ENCODE data around the gene SFN.

Gene SFN

GRCh38 chr1:26858891-26859640 lies 3.9 kb upstream of the SFN start:
- peaks cover 9% of the 10 kb centered on the region for H3K4me1 ChIP-seq (ENCODE audit: insufficient read depth, low read length)
- H3K4me3 ChIP-seq (ENCODE audit: low read depth in 1 of 2, low read length in 2 of 2), result no peak overlapping the region
- H4K20me1 ChIP-seq (ENCODE audit: insufficient read depth, low read length), result no peaks in the 10 kb centered on the region
- no peaks in the 10 kb centered on the region for H3K9me3 ChIP-seq (ENCODE audit: insufficient read depth, low read length, severe bottlenecking)
- peaks cover 15% of the 10 kb centered on the region for H3K36me3 ChIP-seq (ENCODE audit: insufficient read depth, low read length)
- no peak overlapping the region for H3K27ac ChIP-seq (ENCODE audit: low read length)
- H3K27me3 ChIP-seq (ENCODE audit: insufficient read depth, low read length, poor library complexity), result no peaks in the 10 kb centered on the region
- no peak overlapping the region for H2AFZ ChIP-seq (ENCODE audit: low read depth, low read length)
- TF ChIP-seq, protein P1, sequence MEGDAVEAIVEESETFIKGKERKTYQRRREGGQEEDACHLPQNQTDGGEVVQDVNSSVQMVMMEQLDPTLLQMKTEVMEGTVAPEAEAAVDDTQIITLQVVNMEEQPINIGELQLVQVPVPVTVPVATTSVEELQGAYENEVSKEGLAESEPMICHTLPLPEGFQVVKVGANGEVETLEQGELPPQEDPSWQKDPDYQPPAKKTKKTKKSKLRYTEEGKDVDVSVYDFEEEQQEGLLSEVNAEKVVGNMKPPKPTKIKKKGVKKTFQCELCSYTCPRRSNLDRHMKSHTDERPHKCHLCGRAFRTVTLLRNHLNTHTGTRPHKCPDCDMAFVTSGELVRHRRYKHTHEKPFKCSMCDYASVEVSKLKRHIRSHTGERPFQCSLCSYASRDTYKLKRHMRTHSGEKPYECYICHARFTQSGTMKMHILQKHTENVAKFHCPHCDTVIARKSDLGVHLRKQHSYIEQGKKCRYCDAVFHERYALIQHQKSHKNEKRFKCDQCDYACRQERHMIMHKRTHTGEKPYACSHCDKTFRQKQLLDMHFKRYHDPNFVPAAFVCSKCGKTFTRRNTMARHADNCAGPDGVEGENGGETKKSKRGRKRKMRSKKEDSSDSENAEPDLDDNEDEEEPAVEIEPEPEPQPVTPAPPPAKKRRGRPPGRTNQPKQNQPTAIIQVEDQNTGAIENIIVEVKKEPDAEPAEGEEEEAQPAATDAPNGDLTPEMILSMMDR (IDR thresholded peaks at IDR 0.05; ENCODE audit: borderline replicate concordance, extremely low read depth, low read length, poor library complexity, severe bottlenecking), result no peak
- TF ChIP-seq EZH2 (IDR thresholded peaks at IDR 0.05; ENCODE audit: borderline replicate concordance, low read depth, low read length, severe bottlenecking), result no peak
- no peak overlapping the region for H3K4me2 ChIP-seq (ENCODE audit: insufficient read depth, low read length)
- no peak for DNase-seq
- ATAC-seq (ENCODE audit: insufficient read depth, low read depth), result no peak
- no peak overlapping the region for H3K9ac ChIP-seq (ENCODE audit: low read depth, low read length)
- H3K79me2 ChIP-seq (ENCODE audit: insufficient read depth, low read length), result no peaks in the 10 kb centered on the region

GRCh38 chr1:26861286-26861701 lies 1.7 kb upstream of the SFN start:
- Histone ChIP-seq H3K27me3 (ENCODE audit: insufficient read depth, low read length, poor library complexity) (no peaks in the 10 kb centered on the region), H3K4me3 (ENCODE audit: low read depth in 1 of 2, low read length in 2 of 2) (no peak overlapping the region), H3K27ac (ENCODE audit: low read length) (no peak overlapping the region), H3K9me3 (ENCODE audit: insufficient read depth, low read length, severe bottlenecking) (no peaks in the 10 kb centered on the region), H3K4me2 (ENCODE audit: insufficient read depth, low read length) (no peak overlapping the region), H2AFZ (ENCODE audit: low read depth, low read length) (no peak overlapping the region), H4K20me1 (ENCODE audit: insufficient read depth, low read length) (no peaks in the 10 kb centered on the region), H3K4me1 (ENCODE audit: insufficient read depth, low read length) (peaks cover 20% of the 10 kb centered on the region), H3K9ac (ENCODE audit: low read depth, low read length) (no peak overlapping the region), H3K36me3 (ENCODE audit: insufficient read depth, low read length) (no peaks in the 10 kb centered on the region; the same call in none of the 2 replicates), H3K79me2 (ENCODE audit: insufficient read depth, low read length) (no peaks in the 10 kb centered on the region; the same call in 1 of the 2 replicates)
- DNase-seq (no peak), ATAC-seq (ENCODE audit: insufficient read depth, low read depth) (no peak)
- no peak for TF ChIP-seq EZH2 (IDR thresholded peaks at IDR 0.05; ENCODE audit: borderline replicate concordance, low read depth, low read length, severe bottlenecking)
- TF ChIP-seq, protein P1 (IDR thresholded peaks at IDR 0.05; ENCODE audit: borderline replicate concordance, extremely low read depth, low read length, poor library complexity, severe bottlenecking), result peak; percentile 21

GRCh38 chr1:26861889-26862378 lies 1.0 kb upstream of the SFN start:
- Histone ChIP-seq H3K79me2 (ENCODE audit: insufficient read depth, low read length) (no peaks in the 10 kb centered on the region; the same call in 1 of the 2 replicates), H3K27me3 (ENCODE audit: insufficient read depth, low read length, poor library complexity) (no peaks in the 10 kb centered on the region), H3K9ac (ENCODE audit: low read depth, low read length) (no peak overlapping the region), H2AFZ (ENCODE audit: low read depth, low read length) (no peak overlapping the region), H4K20me1 (ENCODE audit: insufficient read depth, low read length) (no peaks in the 10 kb centered on the region), H3K9me3 (ENCODE audit: insufficient read depth, low read length, severe bottlenecking) (no peaks in the 10 kb centered on the region), H3K4me3 (ENCODE audit: low read depth in 1 of 2, low read length in 2 of 2) (no peak overlapping the region), H3K36me3 (ENCODE audit: insufficient read depth, low read length) (no peaks in the 10 kb centered on the region; the same call in none of the 2 replicates), H3K4me2 (ENCODE audit: insufficient read depth, low read length) (no peak overlapping the region), H3K4me1 (ENCODE audit: insufficient read depth, low read length) (peaks cover 21% of the 10 kb centered on the region), H3K27ac (ENCODE audit: low read length) (no peak overlapping the region)
- TF ChIP-seq, protein P1 (IDR thresholded peaks at IDR 0.05; ENCODE audit: borderline replicate concordance, extremely low read depth, low read length, poor library complexity, severe bottlenecking), result no peak
- TF ChIP-seq EZH2 (IDR thresholded peaks at IDR 0.05; ENCODE audit: borderline replicate concordance, low read depth, low read length, severe bottlenecking), result no peak
- no peak for ATAC-seq (ENCODE audit: insufficient read depth, low read depth)
- DNase-seq, result no peak

All from DND-41 (cell line).